SK-N-SH treated with all-trans-retinoic acid at 6 μM for 48 hours (cell line): ENCODE data around the gene ACACB.
A peak's percentile ranks its signal among the peaks of the same experiment; 100 is the strongest.

Experiments
- ATAC-seq: fragments of 200-7000 bp; cut with Tn5 transposase; 3 replicates; pipeline ENCODE4 v1.9.1; 2020; ENCODE audit warnings: mild to moderate bottlenecking, moderate library complexity
- ARNTL ChIP-seq: fragments of 450-650 bp; formaldehyde crosslinking; IDR thresholded peaks from 2 replicates; pipeline ENCODE4 v1.5.0; 2020; ENCODE audit warnings: low read depth, mild to moderate bottlenecking, moderate library complexity, borderline replicate concordance
- CSRNP3 ChIP-seq: fragments of 250-450 bp; sonication (Bioruptor Pico); IDR thresholded peaks from 2 replicates; pipeline ENCODE4 v1.5.1; 2021; ENCODE audit warnings: mild to moderate bottlenecking, moderate library complexity
- ESRRG ChIP-seq: fragments of 250-450 bp; sonication (Bioruptor Pico); IDR thresholded peaks from 2 replicates; pipeline ENCODE4 v1.6.1; 2021; ENCODE audit warnings: mild to moderate bottlenecking
- ISL1 ChIP-seq: fragments of 250-450 bp; sonication (Bioruptor Pico); IDR thresholded peaks from 2 replicates; pipeline ENCODE4 v2.1.2; 2022; ENCODE audit warnings: mild to moderate bottlenecking, moderate library complexity
- OSR1 ChIP-seq: fragments of 250-450 bp; sonication (Bioruptor Pico); IDR thresholded peaks from 2 replicates; pipeline ENCODE4 v1.8.0; 2022; ENCODE audit warnings: moderate library complexity, mild to moderate bottlenecking, inconsistent platforms
- PATZ1 ChIP-seq: fragments of 250-450 bp; sonication (Bioruptor Pico); IDR thresholded peaks from 2 replicates; pipeline ENCODE4 v1.8.0; 2020; ENCODE audit warnings: mild to moderate bottlenecking, moderate library complexity, borderline replicate concordance
- POU6F1 ChIP-seq: fragments of 250-450 bp; sonication (Bioruptor Pico); IDR thresholded peaks from 2 replicates; pipeline ENCODE4 v1.8.0; 2021; ENCODE audit warnings: low read depth, mild to moderate bottlenecking, moderate library complexity, borderline replicate concordance
- PPARA ChIP-seq: fragments of 250-450 bp; sonication (Bioruptor Pico); IDR thresholded peaks from 2 replicates; pipeline ENCODE4 v1.5.0; 2020; ENCODE audit warnings: mild to moderate bottlenecking, borderline replicate concordance
- SNAI2 ChIP-seq: fragments of 250-450 bp; sonication (Bioruptor Pico); IDR thresholded peaks from 2 replicates; pipeline ENCODE4 v1.5.0; 2020; ENCODE audit warnings: mild to moderate bottlenecking, moderate library complexity
- TCF4 ChIP-seq: fragments of 250-450 bp; sonication (Bioruptor Pico); IDR thresholded peaks from 2 replicates; pipeline ENCODE4 v1.8.0; 2021; ENCODE audit warnings: mild to moderate bottlenecking, moderate library complexity, borderline replicate concordance
- TOX ChIP-seq: fragments of 250-450 bp; sonication (Bioruptor Pico); IDR thresholded peaks from 2 replicates; pipeline ENCODE4 v1.8.0; 2021; ENCODE audit warnings: mild to moderate bottlenecking, moderate library complexity, borderline replicate concordance
- TSHZ2 ChIP-seq: fragments of 250-450 bp; sonication (Bioruptor Pico); IDR thresholded peaks from 2 replicates; pipeline ENCODE4 v1.5.0; 2020; ENCODE audit warnings: mild to moderate bottlenecking, moderate library complexity
- ZFP3 ChIP-seq: fragments of 250-450 bp; sonication (Bioruptor Pico); IDR thresholded peaks from 2 replicates; pipeline ENCODE4 v1.5.0; 2020; ENCODE audit warnings: mild to moderate bottlenecking, moderate library complexity
- ZFP30 ChIP-seq: fragments of 450-650 bp; formaldehyde crosslinking; IDR thresholded peaks from 2 replicates; pipeline ENCODE4 v1.5.0; 2022; ENCODE audit warnings: mild to moderate bottlenecking, moderate library complexity
- ZNF565 ChIP-seq: fragments of 450-650 bp; formaldehyde crosslinking; conservative IDR thresholded peaks from 2 replicates; pipeline ENCODE4 v1.5.0; 2020; ENCODE audit warnings: low read depth, mild to moderate bottlenecking, moderate library complexity
- ZNF70 ChIP-seq: fragments of 450-650 bp; formaldehyde crosslinking; IDR thresholded peaks from 2 replicates; pipeline ENCODE4 v1.5.0; 2020; ENCODE audit warnings: mild to moderate bottlenecking, moderate library complexity
- ZNF8 ChIP-seq: fragments of 450-650 bp; formaldehyde crosslinking; IDR thresholded peaks from 2 replicates; pipeline ENCODE4 v1.5.0; 2020; ENCODE audit warnings: mild to moderate bottlenecking, moderate library complexity

Gene ACACB

GRCh38 chr12:109147954-109148353 is 31.6 kb downstream of the ACACB start:
- no peak for ATAC-seq
- TF ChIP-seq CSRNP3 (CRISPR knock-in tag) (no peak), ESRRG (CRISPR knock-in tag) (no peak), TCF4 (CRISPR knock-in tag) (no peak), PPARA (CRISPR knock-in tag) (no peak)
- TF ChIP-seq, all 23 proteins: peak for 0

- ATAC-seq: no peak
- TF ChIP-seq TSHZ2: no peak
- TF ChIP-seq ARNTL (CRISPR knock-in tag): no peak
- TF ChIP-seq SNAI2 (CRISPR knock-in tag): no peak
- TF ChIP-seq ESRRG (CRISPR knock-in tag): no peak
These were observed 33.8 kb downstream of the ACACB start for GRCh38 chr12:109150124-109150640.

- no peak for TF ChIP-seq PATZ1 (CRISPR knock-in tag)
- TF ChIP-seq SNAI2 (CRISPR knock-in tag): no peak
- no peak for ATAC-seq
These were observed 35.1 kb downstream of the ACACB start for GRCh38 chr12:109151457-109151856.

- no peak; the same call in 1 of the 3 replicates for ATAC-seq
- TF ChIP-seq ARNTL (CRISPR knock-in tag) (no peak), ZFP30 (CRISPR knock-in tag) (no peak), OSR1 (CRISPR knock-in tag) (no peak), ZNF8 (CRISPR knock-in tag) (no peak)
These were observed 37.5 kb downstream of the ACACB start for GRCh38 chr12:109153821-109154441.

GRCh38 chr12:109154451-109155438 is 38.4 kb downstream of the ACACB start:
- ATAC-seq: peak; percentile 96
- TF ChIP-seq POU6F1 (no peak), ARNTL (CRISPR knock-in tag) (no peak), ZNF8 (CRISPR knock-in tag) (no peak), ZNF70 (no peak), ZNF565 (CRISPR knock-in tag) (no peak), ZFP3 (CRISPR knock-in tag) (no peak), PATZ1 (CRISPR knock-in tag) (no peak), ISL1 (CRISPR knock-in tag) (no peak), TSHZ2 (no peak), TOX (CRISPR knock-in tag) (no peak), TCF4 (CRISPR knock-in tag) (no peak)
